DOHH2 (cell line): ENCODE measurements around the gene THAP12.

Source experiments
- CTCF ChIP-seq: fragments of 200-600 bp; sonication (generic); IDR thresholded peaks from one replicate; pipeline ENCODE4 v1.5.1; 2014; ENCODE audit warnings: antibody characterized with exemption, mild to moderate bottlenecking, low read depth, low read length; ENCODE audit not compliant: poor library complexity, severe bottlenecking
- EZH2phosphoT487 ChIP-seq: fragments of 200-600 bp; sonication (generic); IDR thresholded peaks from 2 replicates; pipeline ENCODE4 v1.6.1; 2017; ENCODE audit warnings: borderline replicate concordance, mild to moderate bottlenecking, antibody characterized with exemption, low read length, moderate library complexity, mixed read lengths

- no peak for TF ChIP-seq CTCF
- no peak for TF ChIP-seq EZH2phosphoT487
Measured at GRCh38 chr11:76321340-76321739, 59.6 kb downstream of the THAP12 start.
